Measurements from ENCODE around the gene REEP2.
"Not testable (repeated sequence)": the region's sequence is repeated elsewhere in the genome, so short reads cannot be mapped to it uniquely, and the experiment has no call there.

REEP2 gene

DNA sequence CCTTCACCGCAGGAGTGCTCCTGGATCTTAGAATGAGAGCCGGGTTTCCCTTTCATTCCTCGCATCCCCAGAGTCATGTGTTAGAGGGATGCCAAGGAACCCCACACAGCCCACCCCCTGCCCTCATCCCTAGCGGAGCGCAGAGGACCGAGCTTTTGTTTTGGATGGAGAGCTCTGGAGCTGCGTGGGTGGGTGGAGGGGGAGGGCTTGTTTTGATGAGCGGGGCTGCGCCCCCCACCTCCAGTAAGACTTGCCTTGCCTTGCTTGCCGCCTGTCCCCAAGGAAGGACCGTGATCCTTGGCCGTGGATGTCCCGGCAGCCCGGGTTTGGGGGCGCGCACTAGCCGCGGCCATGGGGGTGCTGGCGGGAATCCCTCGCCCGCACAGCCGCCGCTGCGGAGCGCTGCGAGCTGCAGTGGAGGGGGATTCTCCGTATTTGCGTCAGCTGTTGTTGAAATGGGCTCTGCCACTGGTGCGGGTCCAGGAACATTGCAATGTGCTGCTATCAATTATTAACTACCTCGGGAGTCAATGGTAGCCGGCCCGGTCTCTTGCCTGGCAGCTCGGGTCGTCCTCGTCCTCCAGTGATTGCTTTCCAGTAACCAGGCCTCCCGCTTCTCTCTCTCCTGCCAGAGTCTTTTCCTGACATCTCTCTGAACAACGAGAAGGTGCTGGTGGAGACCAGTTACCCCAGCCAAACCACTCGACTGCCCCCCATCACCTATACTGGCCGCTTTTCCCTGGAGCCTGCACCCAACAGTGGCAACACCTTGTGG, 27.5 kb downstream of the REEP2 start:
- peak in 1 of 2 donors; percentile 31 for DNase-seq (ENCODE audit: low read depth in 2 of 2)

DNA sequence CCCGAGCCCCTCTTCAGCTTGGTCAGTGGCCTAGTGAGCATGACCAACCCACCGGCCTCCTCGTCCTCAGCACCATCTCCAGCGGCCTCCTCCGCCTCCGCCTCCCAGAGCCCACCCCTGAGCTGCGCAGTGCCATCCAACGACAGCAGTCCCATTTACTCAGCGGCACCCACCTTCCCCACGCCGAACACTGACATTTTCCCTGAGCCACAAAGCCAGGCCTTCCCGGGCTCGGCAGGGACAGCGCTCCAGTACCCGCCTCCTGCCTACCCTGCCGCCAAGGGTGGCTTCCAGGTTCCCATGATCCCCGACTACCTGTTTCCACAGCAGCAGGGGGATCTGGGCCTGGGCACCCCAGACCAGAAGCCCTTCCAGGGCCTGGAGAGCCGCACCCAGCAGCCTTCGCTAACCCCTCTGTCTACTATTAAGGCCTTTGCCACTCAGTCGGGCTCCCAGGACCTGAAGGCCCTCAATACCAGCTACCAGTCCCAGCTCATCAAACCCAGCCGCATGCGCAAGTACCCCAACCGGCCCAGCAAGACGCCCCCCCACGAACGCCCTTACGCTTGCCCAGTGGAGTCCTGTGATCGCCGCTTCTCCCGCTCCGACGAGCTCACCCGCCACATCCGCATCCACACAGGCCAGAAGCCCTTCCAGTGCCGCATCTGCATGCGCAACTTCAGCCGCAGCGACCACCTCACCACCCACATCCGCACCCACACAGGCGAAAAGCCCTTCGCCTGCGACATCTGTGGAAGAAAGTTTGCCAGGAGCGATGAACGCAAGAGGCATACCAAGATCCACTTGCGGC, 28.2 kb downstream of the REEP2 start:
- DNase-seq (ENCODE audit: low read depth in 2 of 2) = peak in 1 of 2 donors; percentile 28

DNA sequence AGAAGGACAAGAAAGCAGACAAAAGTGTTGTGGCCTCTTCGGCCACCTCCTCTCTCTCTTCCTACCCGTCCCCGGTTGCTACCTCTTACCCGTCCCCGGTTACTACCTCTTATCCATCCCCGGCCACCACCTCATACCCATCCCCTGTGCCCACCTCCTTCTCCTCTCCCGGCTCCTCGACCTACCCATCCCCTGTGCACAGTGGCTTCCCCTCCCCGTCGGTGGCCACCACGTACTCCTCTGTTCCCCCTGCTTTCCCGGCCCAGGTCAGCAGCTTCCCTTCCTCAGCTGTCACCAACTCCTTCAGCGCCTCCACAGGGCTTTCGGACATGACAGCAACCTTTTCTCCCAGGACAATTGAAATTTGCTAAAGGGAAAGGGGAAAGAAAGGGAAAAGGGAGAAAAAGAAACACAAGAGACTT, 28.9 kb downstream of the REEP2 start:
- peak in 1 of 2 donors; percentile 37 for DNase-seq (ENCODE audit: low read depth in 2 of 2)

DNA sequence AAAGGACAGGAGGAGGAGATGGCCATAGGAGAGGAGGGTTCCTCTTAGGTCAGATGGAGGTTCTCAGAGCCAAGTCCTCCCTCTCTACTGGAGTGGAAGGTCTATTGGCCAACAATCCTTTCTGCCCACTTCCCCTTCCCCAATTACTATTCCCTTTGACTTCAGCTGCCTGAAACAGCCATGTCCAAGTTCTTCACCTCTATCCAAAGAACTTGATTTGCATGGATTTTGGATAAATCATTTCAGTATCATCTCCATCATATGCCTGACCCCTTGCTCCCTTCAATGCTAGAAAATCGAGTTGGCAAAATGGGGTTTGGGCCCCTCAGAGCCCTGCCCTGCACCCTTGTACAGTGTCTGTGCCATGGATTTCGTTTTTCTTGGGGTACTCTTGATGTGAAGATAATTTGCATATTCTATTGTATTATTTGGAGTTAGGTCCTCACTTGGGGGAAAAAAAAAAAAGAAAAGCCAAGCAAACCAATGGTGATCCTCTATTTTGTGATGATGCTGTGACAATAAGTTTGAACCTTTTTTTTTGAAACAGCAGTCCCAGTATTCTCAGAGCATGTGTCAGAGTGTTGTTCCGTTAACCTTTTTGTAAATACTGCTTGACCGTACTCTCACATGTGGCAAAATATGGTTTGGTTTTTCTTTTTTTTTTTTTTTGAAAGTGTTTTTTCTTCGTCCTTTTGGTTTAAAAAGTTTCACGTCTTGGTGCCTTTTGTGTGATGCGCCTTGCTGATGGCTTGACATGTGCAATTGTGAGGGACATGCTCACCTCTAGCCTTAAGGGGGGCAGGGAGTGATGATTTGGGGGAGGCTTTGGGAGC, 29.5 kb downstream of the REEP2 start:
- no peak for DNase-seq (ENCODE audit: low read depth in 2 of 2)

DNA sequence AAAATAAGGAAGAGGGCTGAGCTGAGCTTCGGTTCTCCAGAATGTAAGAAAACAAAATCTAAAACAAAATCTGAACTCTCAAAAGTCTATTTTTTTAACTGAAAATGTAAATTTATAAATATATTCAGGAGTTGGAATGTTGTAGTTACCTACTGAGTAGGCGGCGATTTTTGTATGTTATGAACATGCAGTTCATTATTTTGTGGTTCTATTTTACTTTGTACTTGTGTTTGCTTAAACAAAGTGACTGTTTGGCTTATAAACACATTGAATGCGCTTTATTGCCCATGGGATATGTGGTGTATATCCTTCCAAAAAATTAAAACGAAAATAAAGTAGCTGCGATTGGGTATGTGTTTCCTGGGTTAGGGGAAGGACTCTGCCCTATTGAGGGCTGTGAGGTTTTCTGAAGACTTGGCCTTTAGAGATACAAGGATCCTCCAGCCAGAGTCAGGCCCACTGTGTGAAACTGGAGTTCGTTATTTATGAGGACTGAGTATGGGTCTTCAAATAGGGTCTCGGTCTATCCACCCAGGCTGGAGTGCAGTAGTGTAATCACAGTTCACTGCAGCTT, 30.2 kb downstream of the REEP2 start:
- no peak for DNase-seq (ENCODE audit: low read depth in 2 of 2)

DNA sequence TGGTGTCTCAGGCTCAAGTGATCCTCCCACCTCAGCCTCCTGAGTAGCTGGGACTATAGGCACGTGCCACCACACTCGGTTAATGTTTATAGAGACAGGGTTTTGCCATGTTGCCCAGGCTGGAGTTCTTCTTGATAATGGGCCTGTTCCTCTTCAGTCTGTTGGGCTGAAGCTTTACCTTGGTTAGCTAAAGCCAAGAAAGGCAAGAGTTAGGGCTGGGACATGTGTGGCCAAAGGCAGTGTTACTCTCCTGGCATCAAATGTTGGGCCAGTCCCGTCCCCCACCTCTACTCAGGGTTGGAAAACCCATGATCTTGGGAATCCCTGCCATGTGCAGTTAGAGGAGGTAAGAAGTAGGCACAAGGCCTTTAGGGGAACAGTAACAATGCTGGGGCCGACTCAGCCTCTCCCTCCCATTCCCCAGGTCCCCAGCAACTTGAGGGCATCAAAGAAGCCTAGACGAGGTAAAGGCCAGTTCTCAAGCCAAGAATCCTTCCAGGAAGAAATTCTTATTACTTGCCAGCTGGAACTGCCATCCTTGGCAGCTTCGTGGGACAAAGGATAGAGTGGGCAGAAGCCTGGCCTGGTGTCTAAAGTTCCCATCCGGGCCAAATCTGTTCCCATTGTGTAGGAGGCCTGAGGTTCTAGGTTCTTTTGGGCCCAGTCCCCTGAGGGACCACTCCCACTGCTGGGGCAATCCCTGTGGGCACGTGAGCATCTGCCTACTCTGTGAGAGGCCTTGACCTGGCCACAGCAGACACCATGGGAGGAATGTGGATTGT, 30.9 kb downstream of the REEP2 start:
- peak in 1 of 2 donors; percentile 51 for DNase-seq (ENCODE audit: low read depth in 2 of 2)

DNA sequence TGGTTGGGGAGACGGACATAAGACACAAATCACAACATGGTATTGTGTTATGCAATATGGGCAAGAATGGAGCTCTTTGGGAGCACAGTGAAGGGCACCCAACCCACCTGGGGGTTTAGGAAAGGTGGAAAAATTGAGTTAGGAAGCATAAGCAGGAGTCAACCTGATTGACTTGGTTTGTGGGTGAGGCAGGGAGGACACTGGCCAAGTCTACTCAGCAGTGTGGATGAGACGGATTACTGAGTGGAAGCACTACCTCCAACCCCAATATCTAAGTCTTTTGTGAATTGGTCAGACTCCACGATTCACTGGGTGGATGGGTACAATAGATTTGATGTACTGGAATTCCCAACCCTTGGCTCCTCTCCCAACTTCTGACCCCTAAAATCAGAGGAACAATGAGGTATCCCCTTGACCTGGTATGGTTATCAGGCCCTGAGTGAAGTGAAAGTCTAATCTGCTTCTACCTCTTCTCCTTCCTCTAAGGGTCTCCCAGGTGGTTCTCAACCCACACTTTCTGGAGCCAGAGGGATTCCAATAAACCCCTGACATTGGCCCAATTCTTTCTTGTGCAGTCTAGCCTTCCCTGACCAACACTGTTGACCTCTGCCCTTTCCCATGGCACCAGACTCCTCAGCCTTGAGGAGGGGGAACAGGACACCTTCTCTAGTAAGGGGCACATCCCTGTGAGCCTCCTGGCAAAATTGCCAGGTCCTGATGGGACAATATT, 31.6 kb downstream of the REEP2 start:
- peak in 1 of 2 donors; percentile 37 for DNase-seq (ENCODE audit: low read depth in 2 of 2)

DNA sequence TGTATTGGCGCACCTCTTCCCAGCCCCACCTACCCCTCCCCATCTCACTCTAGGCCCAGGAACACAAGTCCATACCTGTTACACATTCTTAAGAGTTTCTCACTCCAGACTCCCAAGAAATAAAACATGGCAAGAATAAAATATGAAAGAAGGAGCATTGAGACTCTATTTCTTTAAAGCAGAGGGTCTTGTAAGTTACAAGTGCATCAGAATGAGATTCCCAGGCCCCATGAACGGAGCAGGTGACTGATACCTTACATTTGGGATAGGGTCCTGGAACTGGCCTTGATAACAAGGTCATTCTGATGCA, 32.1 kb downstream of the REEP2 start:
- no peak for DNase-seq (ENCODE audit: low read depth in 2 of 2)

DNA sequence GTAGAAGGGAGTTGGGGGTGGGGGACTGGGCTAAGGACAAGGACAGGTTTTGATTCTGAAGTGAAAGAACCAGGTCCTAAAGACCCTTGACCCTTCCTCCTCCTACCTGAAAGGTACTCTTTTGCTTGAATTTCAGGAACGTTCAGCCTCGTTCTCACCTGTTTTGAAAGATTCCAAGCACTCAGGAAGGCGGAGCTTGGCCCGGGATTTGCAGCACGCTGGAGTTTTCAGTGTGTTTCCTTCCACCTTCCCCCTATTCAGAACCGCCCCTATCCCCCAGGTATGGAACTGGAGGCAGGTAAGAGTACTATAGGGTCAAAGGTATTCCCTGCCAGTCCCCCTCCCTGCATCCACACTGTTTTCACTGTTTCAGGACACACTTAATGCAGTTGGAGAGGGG, 33.5 kb downstream of the REEP2 start:
- DNase-seq (ENCODE audit: low read depth in 2 of 2) = no peak

DNA sequence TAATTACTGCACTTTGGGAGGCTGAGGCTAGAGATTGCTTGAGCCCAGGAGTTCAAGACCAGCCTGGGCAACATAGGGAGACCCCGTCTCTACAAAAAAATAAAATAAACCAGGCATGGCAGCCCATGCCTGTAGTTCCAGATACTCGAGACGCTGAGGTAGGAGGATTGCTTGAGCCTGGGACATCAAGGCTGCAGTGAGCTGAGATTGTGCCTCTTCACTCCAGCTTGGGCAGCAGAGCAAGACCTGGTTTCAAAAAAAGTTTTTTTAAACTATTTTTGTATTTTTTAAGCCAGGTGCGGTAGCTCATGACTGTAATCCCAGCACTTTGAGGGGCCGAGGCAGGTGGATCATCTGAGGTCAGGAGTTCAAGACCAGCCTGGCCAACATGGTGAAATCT, 34.3 kb downstream of the REEP2 start:
- DNase-seq (ENCODE audit: low read depth in 2 of 2) = not testable (repeated sequence)

DNA sequence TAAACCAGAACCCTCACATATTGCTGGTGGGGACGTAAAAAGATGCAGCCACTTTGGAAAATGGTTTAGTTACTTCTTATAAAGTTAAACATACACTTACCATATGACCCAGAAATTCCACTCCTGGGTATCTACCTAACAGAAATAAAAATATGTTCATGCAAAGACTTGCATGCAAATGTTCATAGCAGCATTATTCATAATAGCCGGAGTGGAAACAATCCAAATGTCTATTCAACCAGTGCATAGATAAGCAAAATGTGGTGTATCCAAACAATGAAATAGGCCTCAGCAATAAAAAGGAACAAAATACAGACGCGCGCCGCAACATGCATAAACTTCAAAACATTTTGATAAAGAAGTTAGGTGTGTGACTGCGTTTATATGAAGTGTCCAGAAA, 38.1 kb downstream of the REEP2 start:
- no peak for DNase-seq (ENCODE audit: low read depth in 2 of 2)

DNA sequence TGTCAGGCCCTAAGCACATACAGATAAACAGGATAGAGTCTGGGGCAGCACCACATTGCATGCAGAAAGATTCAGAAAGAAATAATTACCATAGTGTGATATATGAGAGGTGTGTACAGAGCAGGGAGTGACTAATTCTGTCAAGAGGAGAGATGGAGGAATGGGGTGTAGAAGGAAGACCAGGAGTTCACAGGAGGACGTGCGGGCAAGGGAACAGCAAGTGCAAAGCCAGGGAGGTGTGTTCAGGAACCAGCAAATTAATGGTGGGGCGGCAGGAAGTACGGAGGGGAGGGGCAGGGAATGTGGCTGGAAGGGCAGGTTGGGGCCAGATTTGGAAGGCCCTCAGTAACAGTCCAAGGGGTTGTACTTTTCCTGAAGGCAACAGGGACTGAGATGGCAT, 43.8 kb downstream of the REEP2 start:
- no peak for DNase-seq (ENCODE audit: low read depth in 2 of 2)

DNA sequence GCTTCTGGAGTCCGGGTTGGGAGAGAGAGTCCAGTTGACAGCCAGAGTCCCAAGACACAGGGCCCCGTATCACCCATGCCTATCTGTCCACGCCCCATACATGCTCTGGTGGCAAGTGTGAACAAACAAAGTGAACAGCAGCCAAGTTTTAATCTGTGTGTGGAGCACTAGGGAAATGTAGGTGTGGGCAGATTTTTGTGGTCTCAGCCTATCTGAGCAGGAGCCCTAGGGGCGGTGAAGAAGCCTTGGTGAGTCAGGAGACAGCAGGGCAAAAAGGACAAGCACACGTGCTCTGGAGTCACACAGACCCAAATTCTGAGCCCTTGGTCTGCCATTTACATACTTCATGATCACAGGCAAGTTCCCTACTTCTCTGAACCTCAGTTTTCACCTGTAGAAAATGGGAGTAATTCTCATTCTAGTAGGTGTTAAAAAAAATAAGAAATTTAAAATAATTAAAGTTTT, 49.7 kb downstream of the REEP2 start:
- DNase-seq (ENCODE audit: low read depth in 2 of 2) = no peak

DNA sequence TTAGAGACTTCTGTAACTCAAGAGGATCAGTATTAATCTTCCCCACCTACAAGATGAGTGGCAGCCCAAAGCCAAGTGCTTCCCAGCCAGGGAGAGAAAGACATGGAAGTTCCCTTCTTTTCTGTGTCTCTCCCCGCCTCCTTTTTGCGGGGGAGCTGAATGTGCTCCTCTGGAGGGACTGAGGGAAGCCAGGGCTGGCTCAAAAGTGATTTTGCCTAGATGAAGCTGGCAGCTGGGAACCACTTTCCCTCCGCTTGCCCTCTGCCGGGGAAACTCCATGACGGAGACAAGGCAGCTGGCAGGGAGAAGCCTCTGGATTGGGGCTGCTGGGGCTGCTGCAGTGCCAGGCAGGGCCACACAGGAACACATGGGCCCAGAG, 50.8 kb downstream of the REEP2 start:
- no peak for DNase-seq (ENCODE audit: low read depth in 2 of 2)

DNA sequence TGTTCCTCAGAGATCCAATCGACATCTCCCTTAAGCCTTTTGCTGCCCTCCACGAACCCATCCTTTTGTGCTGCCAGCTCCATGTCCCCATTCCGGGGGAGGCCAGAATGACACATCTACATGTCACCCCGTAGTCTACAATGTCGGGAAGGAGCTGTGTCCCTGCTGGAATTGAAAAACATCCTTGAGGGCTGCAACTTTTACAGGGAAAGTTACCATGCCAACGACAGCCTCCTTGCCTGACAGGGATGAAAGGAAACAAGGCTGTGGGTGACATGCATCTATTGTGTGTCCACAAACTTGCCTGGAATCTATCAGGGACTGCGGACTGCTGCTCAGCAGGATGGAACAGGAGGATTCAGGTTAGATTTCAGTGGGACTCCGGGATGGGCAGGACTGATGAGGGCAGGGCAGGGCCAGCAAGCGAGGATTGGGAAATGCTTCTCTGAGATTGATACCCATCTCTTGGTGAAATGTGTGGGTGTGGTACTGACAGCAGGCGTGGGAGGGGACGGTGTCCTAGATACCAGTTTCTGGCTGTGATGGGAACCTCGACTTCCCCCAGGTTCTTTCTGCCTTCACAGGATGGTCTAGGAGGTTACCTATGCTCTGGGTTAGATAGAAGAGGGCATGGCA, 51.9 kb downstream of the REEP2 start:
- DNase-seq (ENCODE audit: low read depth in 2 of 2) = no peak

DNA sequence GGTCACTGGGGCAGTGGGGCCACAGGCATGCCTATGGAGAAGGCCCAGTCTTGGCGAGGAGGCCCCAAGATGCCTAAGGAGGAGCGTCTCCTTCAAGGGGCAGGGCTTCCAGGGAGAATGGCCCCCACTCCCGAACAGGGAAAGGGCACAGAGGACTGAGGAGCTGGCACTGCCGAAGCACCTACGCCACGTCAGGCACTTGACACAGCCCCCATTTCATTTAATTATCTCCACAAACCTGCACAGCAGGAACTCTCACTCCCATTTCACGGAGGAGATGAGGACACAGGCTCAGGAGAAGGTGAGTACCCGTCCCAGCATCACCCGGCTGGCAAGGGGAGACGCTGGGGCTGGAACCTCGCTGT, 52.4 kb downstream of the REEP2 start:
- no peak for DNase-seq (ENCODE audit: low read depth in 2 of 2)

DNA sequence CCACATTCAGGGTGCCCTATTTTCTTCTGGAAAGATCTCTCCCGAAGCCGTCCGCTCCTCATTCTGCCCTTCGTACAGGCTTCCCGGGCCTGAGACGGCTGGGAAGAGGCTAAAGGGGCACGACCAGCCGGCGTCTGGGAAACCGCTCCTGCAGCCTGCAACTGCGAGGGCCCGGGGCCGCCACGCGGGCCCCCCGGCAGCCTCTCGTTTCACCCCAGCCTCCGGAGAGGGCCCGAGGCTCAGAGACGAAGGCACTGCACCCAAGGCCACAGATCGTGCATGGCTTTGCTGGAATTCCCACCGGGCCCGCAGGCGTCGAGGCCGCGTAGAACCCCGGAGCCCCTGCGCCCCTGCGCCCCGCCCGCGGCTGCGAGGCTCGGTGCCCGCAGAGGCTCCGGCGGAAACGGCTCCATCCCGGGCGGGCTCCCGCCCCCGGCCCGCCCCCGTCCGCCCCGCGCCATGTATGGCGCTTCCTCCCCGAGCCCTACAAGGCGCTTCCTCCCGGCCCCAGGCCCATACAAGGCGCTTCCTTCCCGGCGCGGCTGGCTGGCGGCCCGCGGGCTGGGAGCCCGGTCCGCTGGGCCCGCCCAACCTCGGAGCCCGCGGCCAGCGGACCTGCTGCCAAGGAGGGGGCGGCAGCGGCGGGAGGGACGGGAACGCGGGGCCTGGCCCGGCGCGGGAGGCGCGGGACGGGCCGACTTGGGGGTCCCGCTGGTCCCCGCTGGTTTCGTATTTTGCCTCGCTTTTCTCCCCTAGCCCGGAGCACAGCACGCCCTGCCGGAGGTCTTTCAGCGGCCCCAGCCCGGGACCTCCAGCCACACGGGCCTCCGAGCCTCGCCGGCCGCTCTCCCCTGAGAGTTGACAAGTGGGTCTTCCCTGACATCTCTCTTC, 53.1 kb downstream of the REEP2 start:
- DNase-seq (ENCODE audit: low read depth in 2 of 2) = peak; percentile 74 to 78

DNA sequence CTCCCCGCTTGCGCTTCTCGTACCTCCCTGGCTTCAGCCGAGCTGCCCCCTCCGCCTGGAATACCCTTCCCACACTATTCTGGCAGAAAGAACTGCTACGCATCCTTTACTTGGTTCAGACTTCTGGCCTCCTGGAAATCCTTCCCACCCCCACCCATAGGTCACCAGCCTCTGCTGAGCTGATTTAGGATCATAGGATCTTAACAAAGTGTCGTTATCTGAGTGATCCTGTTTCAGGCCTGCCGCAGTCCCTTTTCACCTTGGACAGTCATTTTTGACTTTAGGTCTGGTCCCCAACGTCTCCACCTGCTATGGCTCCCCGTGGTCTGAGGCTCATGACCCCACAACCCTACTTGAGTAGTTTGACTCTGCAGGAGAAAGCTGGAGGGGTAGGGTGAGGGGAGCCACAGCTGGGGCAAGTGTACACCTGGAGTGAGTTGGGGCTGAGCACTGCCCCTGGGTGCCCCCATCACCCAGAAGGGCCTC, 53.7 kb downstream of the REEP2 start:
- no peak for DNase-seq (ENCODE audit: low read depth in 2 of 2)

DNA sequence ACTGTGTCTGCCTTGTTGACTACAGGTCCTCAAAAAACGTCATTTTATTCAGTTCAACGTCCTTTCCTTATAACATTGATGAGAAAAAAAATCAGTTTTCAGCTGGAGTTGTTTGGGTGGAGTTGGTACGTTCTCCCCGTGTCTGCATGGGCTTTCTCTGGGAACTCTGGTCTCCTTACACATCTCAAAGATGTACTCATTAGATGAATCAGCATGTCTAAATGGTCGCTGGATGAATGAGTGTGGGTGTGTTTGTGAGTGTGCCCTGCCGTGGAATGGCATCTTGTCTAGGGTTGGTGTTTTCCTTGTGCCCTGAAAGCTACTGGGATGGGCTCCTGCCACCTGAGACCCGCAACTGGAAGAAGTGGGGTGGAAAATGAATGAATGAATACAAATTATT, 56.5 kb downstream of the REEP2 start:
- DNase-seq (ENCODE audit: low read depth in 2 of 2) = no peak

Data from stimulated activated CD4-positive, alpha-beta T cell treated with anti-CD3 and anti-CD28 coated beads, Interleukin-1b, Interleukin-23, amount 100 ng/mL, for 4 hours (primary cell).